Endometrial microvascular endothelial cells (primary cell): ENCODE results near the gene SSH2. TPM values are rescaled to one million over a fixed set of nuclear protein-coding genes. Genes with fewer than 3 reads are reported as not detected.
"Not testable (repeated sequence)": the region's sequence is repeated elsewhere in the genome, so short reads cannot be mapped to it uniquely, and the experiment has no call there.

ENCODE experiments used
- in situ Hi-C: cut with HindIII; loops from 2 replicates; pipeline ENCODE4 v1.10.0; 2017; ENCODE audit warnings: low sequenced_read_pairs, low pct_unique_long_range_greater_than_20kb; ENCODE audit errors: inconsistent ontology term
- total RNA-seq: library from RNA; depleted of rRNA; stranded (reverse); fragments of >200 nt; gene quantifications from one replicate; pipeline ENCODE4 v1.2.3, GENCODE V29; 2015; ENCODE audit errors: inconsistent ontology term

The SSH2 gene
- total RNA-seq, 1 donor from 2014 or later, result 32.8 TPM

- in situ Hi-C loops, result no loop called here
Observed at GRCh38 chr17:29931231-29931932, 1.4 kb upstream of the SSH2 start.

DNA sequence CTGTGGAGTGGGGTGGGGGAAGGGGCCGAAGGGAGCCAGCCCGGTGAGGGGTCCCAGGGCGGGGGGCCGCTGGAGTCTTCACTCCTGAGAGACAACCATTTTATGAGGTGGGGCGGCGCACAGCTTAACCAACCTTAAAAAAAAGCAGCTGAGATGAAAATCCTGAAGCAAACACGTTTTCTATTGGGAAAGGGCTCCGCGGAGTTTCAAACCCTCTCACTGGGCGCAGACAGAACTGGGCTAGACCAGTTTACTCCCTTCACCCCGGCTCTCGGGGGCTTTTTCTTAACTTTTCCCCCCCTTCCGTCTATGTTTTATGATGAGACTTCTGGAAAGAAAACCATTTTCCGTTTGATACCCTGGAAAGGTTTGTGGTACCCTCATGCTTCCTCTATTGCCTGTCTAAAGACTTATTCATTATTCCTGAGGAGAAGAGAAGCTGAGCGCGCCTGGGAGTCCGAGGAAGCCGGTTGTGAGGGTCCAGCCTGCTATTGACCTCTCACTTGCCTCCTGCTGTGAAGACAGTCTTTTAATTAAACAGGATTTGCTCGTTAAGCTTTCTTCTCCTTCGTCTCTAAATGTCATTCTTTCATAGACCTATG is 482 bp upstream of the SSH2 start:
- in situ Hi-C loops, result no loop called here

GRCh38 chr17:29929006-29929532 is 959 bp downstream of the SSH2 start:
- in situ Hi-C loops, result no loop called here

DNA sequence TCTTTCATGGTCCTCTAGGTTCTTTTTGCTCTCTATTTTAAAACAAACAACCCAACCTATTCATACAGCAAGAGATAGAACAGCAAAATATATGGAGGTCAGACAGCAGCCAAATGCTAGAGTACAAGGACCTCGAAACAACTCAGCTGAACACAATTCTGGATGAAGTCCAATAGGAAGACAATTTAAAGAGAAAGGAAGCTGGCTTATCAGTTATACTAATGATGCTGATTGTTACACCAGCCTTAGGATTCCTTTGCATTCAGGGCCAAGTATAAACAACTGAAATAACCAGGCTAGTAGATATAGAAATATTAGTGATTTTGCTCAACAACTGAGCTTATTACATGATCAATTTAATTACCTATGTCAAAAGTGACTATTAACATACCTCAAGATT is 2.5 kb downstream of the SSH2 start:
- in situ Hi-C loops, result no loop called here

GRCh38 chr17:29924786-29925185 is 5.2 kb downstream of the SSH2 start:
- in situ Hi-C loops, result no loop called here

DNA sequence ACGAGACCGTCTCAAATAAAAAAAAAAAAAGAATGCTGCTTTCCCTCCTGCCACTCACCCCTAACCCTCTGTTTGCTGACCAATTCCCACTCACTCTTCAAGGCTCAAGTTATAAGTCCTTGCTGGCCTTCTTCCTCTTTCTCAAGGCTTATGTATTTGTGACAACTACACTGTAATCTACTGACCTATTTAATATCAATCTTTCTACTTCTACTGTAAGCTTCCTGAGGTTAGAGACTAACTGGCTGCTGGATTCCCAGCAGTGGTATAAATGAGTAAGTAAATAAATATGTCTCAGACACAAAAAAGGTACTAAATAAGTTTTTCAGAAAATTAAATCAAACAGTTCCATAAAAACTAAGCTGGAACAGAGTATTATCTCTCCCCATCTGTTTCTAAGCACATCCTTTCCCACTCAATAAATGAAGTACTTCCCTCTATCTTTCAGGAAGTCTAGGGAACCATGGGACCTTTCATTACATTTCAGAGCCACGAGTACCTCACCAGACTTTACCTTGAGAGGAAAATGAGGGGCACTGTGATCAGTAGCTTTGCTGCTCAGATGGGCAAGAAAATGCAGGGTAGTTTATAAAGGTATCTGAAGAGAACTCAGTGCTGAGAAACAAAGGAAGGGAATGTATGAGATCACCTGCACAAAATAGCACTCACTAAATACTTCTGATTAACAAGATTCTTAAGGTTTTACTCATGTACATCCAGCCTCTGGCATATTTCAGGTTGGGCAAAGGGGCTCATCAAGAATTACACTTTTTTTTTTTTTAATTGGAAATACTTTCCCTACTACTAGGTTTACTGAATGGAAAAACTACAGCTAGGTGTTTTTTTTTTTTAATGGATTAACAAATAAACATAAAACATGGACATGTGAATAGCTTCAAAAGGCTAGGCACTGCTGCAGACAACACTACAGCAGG is 10.8 kb downstream of the SSH2 start:
- in situ Hi-C loops, result no loop called here

DNA sequence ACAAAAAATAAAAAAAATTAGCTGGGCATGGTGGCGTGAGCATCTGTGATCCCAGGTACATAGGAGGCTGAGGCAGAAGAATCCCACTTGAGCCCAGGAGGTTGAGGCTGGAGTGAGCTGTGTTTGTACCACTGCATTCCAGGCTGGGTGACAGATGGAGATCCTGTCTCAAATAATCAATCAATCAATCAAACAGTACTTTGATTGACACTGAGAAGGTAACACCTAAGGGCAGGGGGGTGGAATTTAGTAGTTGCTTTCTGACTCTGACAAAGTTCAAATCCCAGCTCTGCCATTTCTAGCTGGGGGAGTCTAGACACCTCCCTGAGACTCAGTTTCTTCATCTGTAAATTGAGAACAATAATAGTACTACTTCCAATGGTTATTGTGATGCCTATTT is 12.0 kb downstream of the SSH2 start:
- in situ Hi-C loops, result no loop called here

- in situ Hi-C loops, result no loop called here
Observed at GRCh38 chr17:29914819-29915537, 15.1 kb downstream of the SSH2 start.

GRCh38 chr17:29911641-29912177 is 18.3 kb downstream of the SSH2 start:
- in situ Hi-C loops, result no loop called here

DNA sequence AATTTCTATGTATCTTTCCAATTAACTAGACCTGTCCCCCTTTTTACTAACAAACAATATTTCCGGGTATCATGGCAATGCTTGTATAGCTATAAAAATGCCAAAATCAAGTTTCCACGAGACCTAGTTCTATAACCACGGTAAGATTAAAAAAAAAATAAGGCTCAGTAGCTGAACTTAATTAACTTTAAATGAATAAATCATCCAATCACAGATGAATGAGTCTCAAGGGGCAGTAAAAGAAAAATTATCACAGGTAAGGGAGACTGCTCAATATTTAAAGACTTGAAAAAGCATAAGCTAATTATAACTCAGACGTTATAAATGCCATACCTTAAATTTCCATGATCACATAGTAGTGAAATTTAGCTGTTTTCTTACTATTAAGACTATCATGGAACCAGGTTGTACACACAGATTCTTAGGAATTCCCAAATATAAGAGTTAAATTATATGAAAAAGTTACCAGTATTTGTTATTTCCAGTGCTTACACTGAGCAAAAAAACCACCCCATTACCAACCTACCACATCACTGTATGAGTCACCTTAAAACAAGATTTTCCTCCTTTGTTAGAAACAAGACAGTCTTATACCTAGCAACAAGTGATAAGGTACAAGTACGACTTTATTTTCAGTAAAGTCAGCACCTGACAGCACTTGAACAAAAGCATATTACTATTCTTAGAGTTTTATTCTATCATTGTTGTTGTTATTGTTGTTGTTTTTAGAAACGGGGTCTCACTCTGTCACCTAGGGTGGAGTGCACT is 20.6 kb downstream of the SSH2 start:
- in situ Hi-C loops, result no loop called here

- in situ Hi-C loops, result no loop called here
Observed at GRCh38 chr17:29906969-29907368, 23.1 kb downstream of the SSH2 start.

GRCh38 chr17:29905879-29906167 is 24.2 kb downstream of the SSH2 start:
- in situ Hi-C loops, result no loop called here

DNA sequence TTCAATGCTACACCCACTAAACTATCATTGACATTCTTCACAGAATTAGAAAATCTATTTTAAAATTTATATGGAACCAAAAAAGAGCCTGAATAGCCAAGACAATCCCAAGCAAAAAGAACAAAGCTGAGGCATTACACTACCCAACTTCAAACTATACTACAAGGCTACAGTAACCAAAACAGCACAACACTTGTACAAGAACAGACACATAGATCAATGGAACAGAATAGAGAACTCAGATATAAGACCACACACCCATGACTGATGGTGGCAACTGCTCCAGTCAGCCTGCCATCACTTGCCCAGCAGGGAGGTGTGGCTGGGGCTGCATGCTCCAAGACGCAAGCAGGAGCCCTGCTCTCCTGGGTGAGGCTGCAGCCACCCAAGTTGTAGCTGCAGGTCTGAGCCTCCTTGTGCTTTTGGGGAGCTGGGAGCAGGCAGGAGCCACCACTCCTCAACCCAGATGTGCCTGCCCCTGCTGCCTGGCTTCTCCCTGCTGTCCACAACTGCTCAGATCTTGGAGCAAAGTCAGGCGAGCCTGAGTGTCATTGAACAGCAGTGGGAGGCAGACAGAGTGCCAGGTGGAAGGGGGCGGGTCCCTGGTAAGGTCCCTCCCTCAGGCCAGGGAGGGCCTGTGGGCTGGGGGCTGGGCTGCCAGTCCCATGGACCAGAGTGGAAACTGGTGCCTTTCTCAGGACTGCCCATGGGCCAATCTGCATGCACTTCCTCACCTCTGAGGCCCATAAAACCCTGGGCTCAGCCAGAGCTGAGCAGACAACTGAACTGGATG is 24.7 kb downstream of the SSH2 start:
- in situ Hi-C loops, result no loop called here

DNA sequence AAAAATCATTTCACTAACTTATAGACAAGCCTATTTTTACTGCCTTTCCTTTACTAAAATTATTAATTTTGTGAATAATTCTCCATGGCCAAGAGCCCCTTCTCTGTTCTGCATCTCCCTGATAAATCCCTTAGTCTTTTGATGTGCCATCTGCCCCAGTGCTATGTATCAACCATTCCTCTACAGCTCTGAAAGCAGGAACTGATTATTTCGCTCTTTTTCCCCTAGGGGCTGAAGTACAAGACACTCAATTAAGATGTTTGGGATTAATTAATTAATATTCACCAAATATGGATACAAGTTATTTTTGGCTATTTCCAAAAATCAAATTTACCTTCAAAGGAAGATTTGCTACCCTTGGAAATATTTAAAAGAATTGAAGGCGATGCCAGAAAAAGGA is 26.6 kb downstream of the SSH2 start:
- in situ Hi-C loops, result no loop called here

- in situ Hi-C loops, result not testable (repeated sequence)
Observed at GRCh38 chr17:29897136-29897535, 32.9 kb downstream of the SSH2 start.

GRCh38 chr17:29892201-29892600 is 37.8 kb downstream of the SSH2 start:
- in situ Hi-C loops, result no loop called here

DNA sequence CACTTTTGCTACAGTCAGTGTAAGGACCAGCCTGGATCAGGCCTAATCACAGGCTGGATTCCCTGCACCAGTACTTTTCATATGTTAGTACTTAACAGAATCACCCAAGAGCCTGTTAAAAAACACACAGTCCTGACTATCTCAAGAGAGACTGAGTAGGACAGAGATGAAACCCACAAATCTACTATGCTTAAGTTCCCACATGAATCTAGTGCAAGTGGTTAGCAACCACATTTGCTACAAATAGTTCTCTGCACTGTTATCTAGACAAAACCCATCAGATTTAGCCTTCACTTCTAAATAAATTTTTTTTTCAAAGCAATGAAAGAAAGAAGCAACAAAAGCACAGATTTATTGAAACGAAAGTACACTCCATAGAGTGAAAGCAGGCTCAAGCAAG is 38.9 kb downstream of the SSH2 start:
- in situ Hi-C loops, result no loop called here
